ENCODE data around the gene MUC21. TPM values are rescaled to one million over a fixed set of nuclear protein-coding genes. Genes with fewer than 3 reads are reported as not detected.
A peak's percentile ranks its signal among the peaks of the same experiment; 100 is the strongest.
"Not testable (repeated sequence)": the region's sequence is repeated elsewhere in the genome, so short reads cannot be mapped to it uniquely, and the experiment has no call there.

MUC21 gene
- total RNA-seq, 3 donors from 2014 or later = 0.12 TPM; not detected in 2

DNA sequence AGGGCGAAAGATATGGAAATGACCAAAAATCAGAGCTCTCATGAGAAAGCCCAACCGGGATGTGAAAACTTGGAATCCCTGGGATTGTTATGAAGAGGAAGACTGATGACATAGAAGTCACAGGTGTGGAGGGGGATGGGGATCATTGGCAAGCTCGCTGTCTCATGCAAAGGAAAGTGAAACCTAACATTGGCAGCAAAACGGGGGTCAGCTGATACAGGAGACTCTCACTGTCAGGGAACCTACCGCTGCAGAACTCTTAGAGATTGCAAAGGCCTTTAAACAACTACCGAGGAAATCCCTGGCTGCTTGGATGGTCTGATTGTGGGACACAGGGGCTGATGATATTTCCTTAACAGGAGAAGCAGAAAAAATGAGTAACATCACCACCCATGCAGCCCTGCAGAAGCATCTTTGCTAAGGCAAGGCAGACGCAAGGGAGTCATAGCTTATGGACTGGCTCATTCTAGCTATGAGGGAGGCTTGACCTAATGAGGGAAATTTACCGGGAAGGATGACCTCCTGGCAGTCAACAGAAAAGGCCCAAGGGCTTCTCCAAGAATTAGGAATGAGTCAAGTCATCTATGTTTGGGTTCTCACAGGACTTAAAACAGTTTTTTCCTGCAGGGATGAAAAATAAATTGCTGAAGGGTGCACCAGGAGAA lies 7.0 kb downstream of the MUC21 start:
- no peaks in the 10 kb centered on the region for H3K36me3 ChIP-seq (ENCODE audit: low read depth)
- intact Hi-C loops (cut with DNase I, micrococcal nuclease) = no loop called here
- no peak overlapping the region for H3K4me3 ChIP-seq
- TF ChIP-seq, protein P1, sequence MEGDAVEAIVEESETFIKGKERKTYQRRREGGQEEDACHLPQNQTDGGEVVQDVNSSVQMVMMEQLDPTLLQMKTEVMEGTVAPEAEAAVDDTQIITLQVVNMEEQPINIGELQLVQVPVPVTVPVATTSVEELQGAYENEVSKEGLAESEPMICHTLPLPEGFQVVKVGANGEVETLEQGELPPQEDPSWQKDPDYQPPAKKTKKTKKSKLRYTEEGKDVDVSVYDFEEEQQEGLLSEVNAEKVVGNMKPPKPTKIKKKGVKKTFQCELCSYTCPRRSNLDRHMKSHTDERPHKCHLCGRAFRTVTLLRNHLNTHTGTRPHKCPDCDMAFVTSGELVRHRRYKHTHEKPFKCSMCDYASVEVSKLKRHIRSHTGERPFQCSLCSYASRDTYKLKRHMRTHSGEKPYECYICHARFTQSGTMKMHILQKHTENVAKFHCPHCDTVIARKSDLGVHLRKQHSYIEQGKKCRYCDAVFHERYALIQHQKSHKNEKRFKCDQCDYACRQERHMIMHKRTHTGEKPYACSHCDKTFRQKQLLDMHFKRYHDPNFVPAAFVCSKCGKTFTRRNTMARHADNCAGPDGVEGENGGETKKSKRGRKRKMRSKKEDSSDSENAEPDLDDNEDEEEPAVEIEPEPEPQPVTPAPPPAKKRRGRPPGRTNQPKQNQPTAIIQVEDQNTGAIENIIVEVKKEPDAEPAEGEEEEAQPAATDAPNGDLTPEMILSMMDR (IDR thresholded peaks at IDR 0.05) = no peak
- no peaks in the 10 kb centered on the region for H3K4me1 ChIP-seq (ENCODE audit: low read depth)
- ATAC-seq (no peak), DNase-seq (peak in 1 of 3 donors; percentile 14)
- H3K9me3 ChIP-seq = no peaks in the 10 kb centered on the region

DNA sequence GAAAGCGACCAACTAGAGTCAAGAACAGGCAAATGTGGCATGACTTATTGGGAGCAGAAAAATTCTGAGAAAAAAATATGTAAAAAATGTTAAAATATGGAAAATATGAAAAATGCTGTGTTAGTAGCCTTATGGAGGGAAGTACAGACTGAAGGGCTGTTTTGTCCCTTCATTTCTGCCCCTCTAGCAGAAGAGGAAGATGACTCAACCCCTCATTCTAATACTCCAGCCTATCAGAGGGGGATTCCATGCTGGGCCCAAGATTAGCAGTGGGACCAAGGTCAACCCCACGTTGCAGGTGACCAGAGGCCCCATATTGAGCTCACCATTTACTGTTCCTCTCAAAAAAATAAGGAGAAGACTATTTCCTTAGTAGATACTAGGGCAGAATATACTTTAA lies 8.4 kb downstream of the MUC21 start:
- Histone ChIP-seq H3K9me3 (no peaks in the 10 kb centered on the region), H3K36me3 (ENCODE audit: low read depth) (no peaks in the 10 kb centered on the region), H3K4me1 (ENCODE audit: low read depth) (no peaks in the 10 kb centered on the region), H3K4me3 (no peak overlapping the region)
- TF ChIP-seq, protein P1 (IDR thresholded peaks at IDR 0.05) = no peak
- ATAC-seq (no peak), DNase-seq (no peak)
- intact Hi-C loops (cut with DNase I, micrococcal nuclease) = no loop called here

DNA sequence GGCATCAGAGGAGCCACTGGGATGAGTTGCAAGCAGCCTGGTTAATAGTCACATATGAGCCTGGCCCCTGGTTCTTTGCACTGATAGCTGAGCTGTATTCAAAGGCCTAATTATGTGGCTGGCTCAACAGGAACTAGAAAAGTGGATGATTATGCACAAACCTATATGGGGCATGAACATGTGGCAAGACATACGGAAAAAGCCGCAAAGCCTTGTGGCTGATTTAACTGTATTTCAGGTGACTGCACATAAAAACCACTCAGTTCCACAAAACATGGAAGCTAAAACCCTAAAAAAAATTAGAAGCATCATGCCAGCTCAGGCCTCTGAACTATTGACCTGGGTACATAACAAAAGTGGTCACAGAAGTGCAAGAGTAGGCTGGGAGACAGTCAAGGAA lies 13.8 kb downstream of the MUC21 start:
- no peaks in the 10 kb centered on the region for H3K36me3 ChIP-seq (ENCODE audit: low read depth)
- TF ChIP-seq, protein P1 (IDR thresholded peaks at IDR 0.05) = no peak
- intact Hi-C loops (cut with DNase I, micrococcal nuclease) = no loop called here
- H3K9me3 ChIP-seq = no peaks in the 10 kb centered on the region
- no peak overlapping the region for H3K4me3 ChIP-seq
- DNase-seq = no peak
- ATAC-seq = no peak
- H3K4me1 ChIP-seq (ENCODE audit: low read depth) = no peaks in the 10 kb centered on the region

GRCh38 chr6:30998785-30999184 lies 15.3 kb downstream of the MUC21 start:
- Histone ChIP-seq H3K4me1 (ENCODE audit: low read depth) (no peaks in the 10 kb centered on the region), H3K36me3 (ENCODE audit: low read depth) (no peaks in the 10 kb centered on the region), H3K9me3 (no peaks in the 10 kb centered on the region), H3K4me3 (no peak overlapping the region)
- no peak for ATAC-seq
- TF ChIP-seq, protein P1 (IDR thresholded peaks at IDR 0.05) = no peak
- intact Hi-C loops (cut with DNase I, micrococcal nuclease) = no loop called here
- no peak for DNase-seq

DNA sequence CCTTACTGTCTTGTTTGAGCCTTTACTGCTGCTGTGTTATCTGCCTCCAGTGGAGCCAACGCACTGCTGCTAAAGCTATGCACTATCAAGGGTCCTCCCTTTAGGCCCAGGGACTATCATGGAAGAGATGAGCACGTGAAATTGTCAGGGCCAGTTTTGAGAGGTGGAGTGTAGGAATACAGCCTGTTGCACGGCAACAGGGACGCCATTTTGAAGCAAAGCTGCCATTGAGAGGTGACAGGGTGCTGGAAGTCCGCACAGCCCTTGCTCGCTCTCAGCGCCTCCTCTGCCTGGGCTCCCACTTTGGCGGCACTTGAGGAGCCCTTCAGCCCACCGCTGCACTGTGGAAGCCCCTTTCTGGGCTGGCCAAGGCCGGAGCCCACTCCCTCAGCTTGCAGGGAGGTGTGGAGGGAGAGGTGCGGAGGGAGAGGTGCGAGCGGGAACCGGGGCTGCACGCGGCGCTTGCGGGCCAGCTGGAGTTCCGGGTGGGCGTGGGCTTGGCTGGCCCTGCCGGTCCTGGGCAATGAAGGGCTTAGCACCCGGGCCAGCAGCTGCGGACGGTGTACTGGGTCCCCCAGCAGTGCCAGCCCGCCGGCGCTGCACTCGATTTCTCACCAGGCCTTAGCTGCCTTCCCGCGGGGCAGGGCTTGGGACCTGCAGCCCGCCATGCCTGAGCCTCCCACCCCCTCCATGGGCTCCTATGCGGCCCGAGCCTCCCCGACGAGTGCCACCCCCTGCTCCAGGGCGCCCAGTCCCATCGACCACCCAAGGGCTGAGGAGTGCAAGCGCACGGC lies 16.7 kb downstream of the MUC21 start:
- H3K4me3 ChIP-seq; H3K9me3 ChIP-seq; ATAC-seq; H3K4me1 ChIP-seq (ENCODE audit: low read depth); H3K36me3 ChIP-seq (ENCODE audit: low read depth); intact Hi-C loops (cut with DNase I, micrococcal nuclease); DNase-seq: not testable (repeated sequence)

DNA sequence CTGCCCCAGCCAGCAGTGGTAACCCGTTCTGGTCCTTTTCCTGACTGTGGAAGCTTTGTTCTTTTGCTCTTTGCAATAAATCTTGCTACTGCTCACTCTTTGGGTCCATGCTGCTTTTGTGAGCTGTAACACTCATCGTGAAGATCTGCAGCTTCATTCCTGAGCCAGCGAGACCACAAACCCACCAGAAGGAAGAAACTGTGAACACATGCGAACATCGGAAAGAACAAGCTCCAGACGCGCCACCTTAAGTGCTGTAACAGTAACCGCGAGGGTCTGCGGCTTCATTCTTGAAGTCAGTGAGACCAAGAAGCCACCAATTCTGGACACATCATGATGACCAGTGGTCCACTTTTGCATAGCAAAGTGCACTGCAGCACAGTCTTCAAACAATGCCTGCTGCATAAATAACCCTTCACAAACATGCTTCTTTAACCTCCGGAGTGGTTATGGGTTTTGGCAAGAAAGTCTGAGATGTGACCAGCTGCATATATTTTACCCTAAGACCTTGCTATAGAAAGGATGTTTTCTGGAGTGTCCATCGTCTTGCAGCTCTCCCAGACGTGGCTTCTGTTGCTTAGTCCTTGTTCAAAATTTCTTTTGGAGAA lies 17.9 kb downstream of the MUC21 start:
- H3K9me3 ChIP-seq = no peaks in the 10 kb centered on the region
- no peak for DNase-seq
- H3K36me3 ChIP-seq (ENCODE audit: low read depth) = no peaks in the 10 kb centered on the region
- no peaks in the 10 kb centered on the region for H3K4me1 ChIP-seq (ENCODE audit: low read depth)
- ATAC-seq = no peak
- H3K4me3 ChIP-seq = no peak overlapping the region
- TF ChIP-seq, protein P1 (IDR thresholded peaks at IDR 0.05) = no peak
- intact Hi-C loops (cut with DNase I, micrococcal nuclease) = no loop called here

All from mucosa of descending colon (tissue), 3 donors.